ENCODE results near the gene NRIP1. TPM values are rescaled to one million over a fixed set of nuclear protein-coding genes. Genes with fewer than 3 reads are reported as not detected.
"Not testable (repeated sequence)": the region's sequence is repeated elsewhere in the genome, so short reads cannot be mapped to it uniquely, and the experiment has no call there.

NRIP1 gene
- polyA plus RNA-seq, 1 donor from 2014 or later: 21.7 TPM

- peaks cover 0 to 13% (median 9%) of the 10 kb centered on the region in 3 donors for H3K4me1 Mint-ChIP-seq
- H3K4me3 Mint-ChIP-seq: no peak overlapping the region
- peaks cover 0 to under 1% (median 0%) of the 10 kb centered on the region in 3 donors for H3K9me3 Mint-ChIP-seq
- peaks cover 3% of the 10 kb centered on the region for H3K36me3 Mint-ChIP-seq
- no peak overlapping the region for H3K27ac Mint-ChIP-seq
- H3K27me3 Mint-ChIP-seq: no peaks in the 10 kb centered on the region
Measured at GRCh38 chr21:15037095-15037899, 27.5 kb downstream of the NRIP1 start.

- no peaks in the 10 kb centered on the region for H3K9me3 Mint-ChIP-seq
- H3K27ac Mint-ChIP-seq: no peak overlapping the region
- peaks cover 3% of the 10 kb centered on the region for H3K36me3 Mint-ChIP-seq
- H3K4me1 Mint-ChIP-seq: peaks cover 2 to 12% (median 9%) of the 10 kb centered on the region in 3 donors
- no peaks in the 10 kb centered on the region for H3K27me3 Mint-ChIP-seq
- H3K4me3 Mint-ChIP-seq: no peak overlapping the region
Measured at GRCh38 chr21:15036189-15036588, 28.6 kb downstream of the NRIP1 start.

- Mint-ChIP-seq H3K27ac (no peak overlapping the region), H3K4me1 (peaks cover 2 to 12% (median 8%) of the 10 kb centered on the region in 3 donors), H3K9me3 (no peaks in the 10 kb centered on the region), H3K36me3 (no peaks in the 10 kb centered on the region), H3K4me3 (no peak overlapping the region), H3K27me3 (no peaks in the 10 kb centered on the region)
Measured at GRCh38 chr21:15034126-15034853, 30.5 kb downstream of the NRIP1 start.

- Mint-ChIP-seq H3K27ac (no peak overlapping the region), H3K4me1 (peaks cover 7 to 22% (median 19%) of the 10 kb centered on the region in 3 donors), H3K27me3 (no peaks in the 10 kb centered on the region), H3K36me3 (peaks cover 4% of the 10 kb centered on the region), H3K4me3 (no peak overlapping the region), H3K9me3 (no peaks in the 10 kb centered on the region)
Measured at GRCh38 chr21:15031790-15032357, 32.9 kb downstream of the NRIP1 start.

GRCh38 chr21:15031362-15031761, 33.4 kb downstream of the NRIP1 start:
- not testable (repeated sequence) for H3K36me3 Mint-ChIP-seq, H3K4me3 Mint-ChIP-seq, H3K27me3 Mint-ChIP-seq, H3K27ac Mint-ChIP-seq, H3K9me3 Mint-ChIP-seq
- peaks cover 7 to 21% (median 19%) of the 10 kb centered on the region in 3 donors for H3K4me1 Mint-ChIP-seq

GRCh38 chr21:15030861-15031260, 33.9 kb downstream of the NRIP1 start:
- Mint-ChIP-seq H3K4me1 (peaks cover 7 to 19% (median 18%) of the 10 kb centered on the region in 3 donors), H3K27ac (peak overlapping the region in 1 of 3 donors; percentile 21)
- H3K27me3 Mint-ChIP-seq, H3K9me3 Mint-ChIP-seq, H3K36me3 Mint-ChIP-seq, H3K4me3 Mint-ChIP-seq: not testable (repeated sequence)

- Mint-ChIP-seq H3K4me1 (peaks cover 7 to 22% (median 22%) of the 10 kb centered on the region in 3 donors), H3K27me3 (no peaks in the 10 kb centered on the region), H3K4me3 (peak overlapping the region in 1 of 4 donors; percentile 10), H3K27ac (peak overlapping the region in 1 of 3 donors; percentile 16), H3K36me3 (peaks cover 6% of the 10 kb centered on the region), H3K9me3 (no peaks in the 10 kb centered on the region)
Measured at GRCh38 chr21:15029077-15029476, 35.7 kb downstream of the NRIP1 start.

GRCh38 chr21:15028186-15028585, 36.6 kb downstream of the NRIP1 start:
- no peak overlapping the region for H3K27ac Mint-ChIP-seq

GRCh38 chr21:15027056-15027455, 37.7 kb downstream of the NRIP1 start:
- Mint-ChIP-seq H3K36me3 (peaks cover 8% of the 10 kb centered on the region), H3K27ac (peak overlapping the region in 1 of 3 donors; percentile 27), H3K9me3 (no peaks in the 10 kb centered on the region), H3K27me3 (no peaks in the 10 kb centered on the region), H3K4me1 (peaks cover 7 to 25% (median 22%) of the 10 kb centered on the region in 3 donors), H3K4me3 (no peak overlapping the region)

More at GRCh38 chr21:15028186-15028585, 36.6 kb downstream of the NRIP1 start:
- H3K4me1 Mint-ChIP-seq: peaks cover 7 to 24% (median 22%) of the 10 kb centered on the region in 3 donors
- H3K4me3 Mint-ChIP-seq: no peak overlapping the region
- H3K36me3 Mint-ChIP-seq: peaks cover 6% of the 10 kb centered on the region
- no peaks in the 10 kb centered on the region for H3K9me3 Mint-ChIP-seq
- H3K27me3 Mint-ChIP-seq: no peaks in the 10 kb centered on the region

GRCh38 chr21:15026370-15026769, 38.4 kb downstream of the NRIP1 start:
- peaks cover 5 to 28% (median 27%) of the 10 kb centered on the region in 3 donors for H3K4me1 Mint-ChIP-seq
- H3K36me3 Mint-ChIP-seq: peaks cover 8% of the 10 kb centered on the region
- no peak overlapping the region for H3K27ac Mint-ChIP-seq
- no peak overlapping the region for H3K4me3 Mint-ChIP-seq
- H3K27me3 Mint-ChIP-seq: no peaks in the 10 kb centered on the region
- H3K9me3 Mint-ChIP-seq: no peaks in the 10 kb centered on the region

- H3K9me3 Mint-ChIP-seq: no peaks in the 10 kb centered on the region
Measured at GRCh38 chr21:15023776-15024175, 41.0 kb downstream of the NRIP1 start.

GRCh38 chr21:15022608-15023261, 42.1 kb downstream of the NRIP1 start:
- Mint-ChIP-seq H3K36me3 (peaks cover 4% of the 10 kb centered on the region), H3K27me3 (no peaks in the 10 kb centered on the region), H3K27ac (peak overlapping the region in 1 of 3 donors; percentile 12), H3K4me1 (peaks cover 4 to 32% (median 23%) of the 10 kb centered on the region in 3 donors), H3K9me3 (no peaks in the 10 kb centered on the region), H3K4me3 (no peak overlapping the region)

More at GRCh38 chr21:15023776-15024175, 41.0 kb downstream of the NRIP1 start:
- peaks cover 2 to 30% (median 23%) of the 10 kb centered on the region in 3 donors for H3K4me1 Mint-ChIP-seq
- H3K27me3 Mint-ChIP-seq: no peaks in the 10 kb centered on the region
- no peak overlapping the region for H3K27ac Mint-ChIP-seq
- peaks cover 4% of the 10 kb centered on the region for H3K36me3 Mint-ChIP-seq
- H3K4me3 Mint-ChIP-seq: no peak overlapping the region

GRCh38 chr21:15020797-15021196, 44.0 kb downstream of the NRIP1 start:
- H3K27me3 Mint-ChIP-seq: no peaks in the 10 kb centered on the region
- H3K4me3 Mint-ChIP-seq: no peak overlapping the region
- H3K9me3 Mint-ChIP-seq: no peaks in the 10 kb centered on the region
- no peak overlapping the region for H3K27ac Mint-ChIP-seq
- peaks cover 4% of the 10 kb centered on the region for H3K36me3 Mint-ChIP-seq
- peaks cover 4 to 32% (median 20%) of the 10 kb centered on the region in 3 donors for H3K4me1 Mint-ChIP-seq

- H3K4me3 Mint-ChIP-seq: peak overlapping the region in 1 of 4 donors; percentile 9
- peaks cover 4 to 29% (median 12%) of the 10 kb centered on the region in 3 donors for H3K4me1 Mint-ChIP-seq
Measured at GRCh38 chr21:15018382-15018781, 46.4 kb downstream of the NRIP1 start.

More at GRCh38 chr21:15018382-15018781, 46.4 kb downstream of the NRIP1 start:
- Mint-ChIP-seq H3K36me3 (peaks cover 4% of the 10 kb centered on the region), H3K27ac (no peak overlapping the region), H3K27me3 (no peaks in the 10 kb centered on the region), H3K9me3 (no peaks in the 10 kb centered on the region)

Measured in IgD-negative memory B cell (primary cell).